SHP77 treated with DMSO at 0.1 percent for 48 hours (cell line): ENCODE data around the gene LRRC8C.

Source experiments
- DNase-seq: peaks from one replicate; lab custom pipeline; 2025; lab: John Stamatoyannopoulos, UW

Gene LRRC8C

DNA sequence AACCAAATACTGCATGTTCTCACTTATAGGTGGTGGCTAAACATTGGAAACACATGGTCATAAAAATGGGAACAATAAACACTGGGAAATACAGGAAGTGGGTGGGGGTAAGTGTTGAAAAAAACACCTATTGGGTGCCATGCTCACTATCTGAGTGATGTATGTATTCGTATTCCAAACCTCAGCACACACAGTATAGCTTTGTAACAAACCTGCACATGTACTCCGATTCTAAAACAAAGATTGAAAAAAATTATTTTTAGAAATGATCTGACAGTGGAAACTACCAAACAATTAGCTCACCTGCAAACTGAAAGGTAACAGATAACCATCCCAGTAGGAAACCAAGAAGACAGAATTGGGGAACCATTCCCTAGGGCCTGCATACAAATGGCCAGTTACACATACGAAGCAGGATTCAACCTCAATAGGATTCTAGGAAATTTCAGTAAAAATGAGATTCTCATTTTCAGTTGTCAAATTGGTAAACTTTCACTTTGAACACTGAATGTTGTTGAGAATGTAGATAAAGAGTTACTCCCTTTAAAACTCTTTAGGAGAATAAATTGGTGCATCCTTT lies 99.8 kb downstream of the LRRC8C start:
- DNase-seq, result no peak

DNA sequence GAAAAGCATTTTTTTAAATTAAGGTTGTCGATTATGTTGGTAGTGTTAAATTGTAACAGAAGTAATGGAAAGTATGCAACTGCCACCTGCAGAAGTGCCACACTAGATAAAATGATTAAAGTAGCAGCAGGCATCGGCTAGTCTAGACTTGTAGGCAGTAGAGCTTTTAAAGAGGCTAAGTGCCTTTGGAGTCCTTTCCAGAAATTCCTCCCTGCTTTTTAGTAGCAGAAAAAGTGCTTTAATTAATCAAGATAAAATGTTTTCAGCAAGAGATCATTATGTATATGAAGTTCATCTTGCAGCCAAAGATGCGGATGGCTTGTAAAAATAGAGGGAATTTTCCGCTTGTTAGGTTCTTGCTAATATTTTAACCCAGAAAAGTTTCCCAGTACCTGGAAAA lies 100.8 kb downstream of the LRRC8C start:
- no peak for DNase-seq

DNA sequence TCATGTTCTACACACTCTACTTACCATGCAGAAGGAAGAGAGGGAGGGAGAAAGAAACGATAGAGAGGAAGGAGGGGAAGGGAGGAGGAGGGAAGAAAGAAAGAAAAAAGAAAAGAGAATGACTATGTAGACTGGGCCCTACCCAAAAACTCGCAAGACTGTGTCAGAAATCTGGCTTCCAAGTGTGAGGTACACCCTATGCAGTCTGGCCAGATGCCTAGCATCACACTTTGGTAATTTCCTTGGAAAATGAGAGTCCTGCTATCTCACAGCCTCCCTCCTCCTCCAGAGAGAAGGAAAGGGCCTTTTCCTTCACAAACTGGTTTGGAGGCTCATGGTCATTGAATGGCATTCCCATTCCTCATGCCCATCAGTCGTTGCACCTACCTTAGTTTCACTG lies 101.5 kb downstream of the LRRC8C start:
- DNase-seq, result no peak

DNA sequence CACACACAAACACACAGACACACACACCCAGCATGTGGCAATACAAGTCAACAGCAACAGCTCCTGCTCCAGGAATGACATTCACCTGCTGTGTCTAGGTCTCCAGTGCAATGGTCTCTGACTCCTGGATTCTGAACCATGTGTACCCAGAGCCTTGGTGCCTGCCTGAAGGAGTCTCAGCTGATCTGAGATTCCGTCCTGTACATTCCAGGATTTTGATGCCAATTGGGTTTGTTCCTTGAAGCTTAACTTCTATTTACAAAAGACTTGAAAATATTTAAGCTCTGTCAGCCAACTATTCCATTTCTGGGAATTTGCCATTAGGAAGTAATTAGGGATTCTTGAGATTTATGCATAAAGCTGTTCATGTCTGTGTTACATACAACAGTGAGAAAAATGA lies 102.6 kb downstream of the LRRC8C start:
- no peak for DNase-seq

DNA sequence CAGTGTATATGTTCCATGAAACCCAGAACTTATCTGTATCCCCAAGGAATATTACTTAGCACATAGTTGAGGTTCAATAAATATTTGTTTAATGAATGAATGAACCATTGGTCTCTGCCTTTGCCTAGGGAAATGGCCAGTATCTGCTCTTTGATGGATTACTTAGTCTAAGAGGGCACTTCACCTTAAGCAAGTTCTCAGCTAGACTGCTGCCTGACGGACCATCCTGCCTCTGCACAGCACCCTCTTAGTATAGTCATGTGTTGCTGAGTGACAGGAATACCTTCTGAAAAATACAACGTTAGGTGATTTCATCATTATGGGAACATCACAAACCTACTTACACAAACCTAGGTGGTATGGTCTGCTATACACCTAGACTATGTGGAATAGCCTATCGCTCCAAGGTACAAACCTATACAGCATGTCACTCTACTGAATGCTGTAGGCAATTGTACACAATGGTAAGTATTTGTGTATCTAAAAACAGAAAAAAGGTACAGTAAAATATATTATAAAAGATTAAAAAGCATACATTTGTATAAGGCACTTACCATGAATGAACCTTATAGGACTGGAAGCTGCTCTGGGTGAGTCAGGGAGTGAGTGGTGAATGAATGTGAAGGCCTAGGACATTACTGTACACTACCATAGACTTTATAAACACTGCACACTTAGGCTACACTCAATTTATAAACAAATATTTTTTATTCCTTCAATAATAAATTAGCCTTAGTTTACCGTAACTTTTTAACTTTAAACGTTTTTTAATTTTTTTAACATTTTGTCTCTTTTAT lies 104.2 kb downstream of the LRRC8C start:
- DNase-seq, result no peak

DNA sequence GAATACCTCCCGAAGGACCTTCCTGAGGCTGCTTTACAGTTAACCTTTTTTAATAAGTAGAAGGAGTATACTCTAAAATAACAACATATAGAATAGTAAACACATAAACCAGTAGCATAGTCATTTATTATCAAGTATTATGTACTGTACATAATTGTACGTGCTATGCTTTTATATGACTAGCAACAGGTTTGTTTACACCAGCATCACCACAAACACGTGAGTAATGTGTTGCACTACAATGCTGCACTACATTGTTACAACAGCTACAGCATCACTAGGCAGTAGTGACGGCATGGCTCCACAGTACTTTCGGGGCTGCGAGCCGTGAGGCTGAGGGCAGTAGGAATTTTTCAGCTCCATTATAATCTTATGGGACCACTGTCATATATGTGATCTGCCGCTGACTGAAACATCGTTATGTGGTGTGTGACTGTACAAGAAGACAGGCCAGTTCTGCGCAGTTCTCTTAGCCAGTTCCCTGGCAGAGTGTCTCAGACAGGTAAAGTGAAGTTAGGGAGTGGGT lies 105.1 kb downstream of the LRRC8C start:
- no peak for DNase-seq

DNA sequence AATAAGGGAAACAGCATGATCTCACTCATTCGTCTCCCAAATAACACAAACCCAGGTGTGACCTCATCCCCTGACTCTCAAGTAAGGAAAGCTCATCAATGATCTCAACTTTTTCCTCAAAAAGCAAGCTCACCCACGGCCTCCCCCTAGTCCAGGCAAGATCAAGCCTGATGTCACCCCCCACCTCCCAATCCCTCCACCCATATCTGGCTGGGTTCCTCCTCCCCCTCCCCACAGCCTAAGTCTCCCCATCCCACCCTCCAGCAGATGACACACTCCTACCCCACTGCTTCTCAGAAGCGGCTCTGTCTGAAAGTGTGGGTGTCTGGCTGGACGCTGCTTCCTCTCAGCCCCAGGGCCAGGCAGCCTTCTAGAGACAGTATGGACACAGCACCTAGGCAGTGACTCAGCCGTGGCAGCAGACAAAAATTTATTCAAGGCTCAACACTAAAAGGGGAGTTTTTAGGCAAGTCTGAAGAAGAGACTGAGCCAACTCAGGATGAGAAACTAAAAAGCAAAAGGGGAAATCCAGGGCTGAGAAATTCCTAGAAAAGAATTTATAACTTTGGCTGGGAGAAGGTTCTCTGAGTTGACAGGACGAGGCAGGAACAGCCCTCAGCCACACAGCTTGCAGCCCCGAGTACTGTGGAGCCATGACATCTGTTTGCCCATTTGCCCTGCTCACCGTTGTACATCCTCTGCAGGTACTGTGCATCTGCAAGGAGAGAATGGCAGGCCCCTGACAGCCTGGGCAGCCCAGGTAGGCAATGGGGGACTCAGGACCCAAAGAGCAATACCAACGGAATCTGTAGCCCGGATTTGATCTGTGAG lies 106.3 kb downstream of the LRRC8C start:
- no peak for DNase-seq

DNA sequence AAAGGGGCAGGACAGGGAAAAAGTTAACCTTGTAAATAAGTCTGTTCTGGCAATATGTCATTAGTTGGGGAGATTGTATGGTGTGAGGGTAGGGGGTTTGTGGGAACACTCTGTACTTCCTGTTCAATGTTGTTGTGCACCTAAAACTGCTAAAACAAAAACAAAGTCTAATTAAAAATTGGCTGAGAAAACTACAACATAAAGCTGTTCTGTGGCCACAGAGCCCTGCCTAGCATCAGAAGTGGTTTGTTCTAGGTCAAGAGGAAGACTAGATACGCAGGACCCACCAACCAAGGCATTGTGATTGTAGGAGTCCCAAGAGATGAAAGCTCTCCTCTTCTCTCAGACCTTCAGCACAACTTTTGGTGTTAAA lies 106.9 kb downstream of the LRRC8C start:
- DNase-seq, result no peak

DNA sequence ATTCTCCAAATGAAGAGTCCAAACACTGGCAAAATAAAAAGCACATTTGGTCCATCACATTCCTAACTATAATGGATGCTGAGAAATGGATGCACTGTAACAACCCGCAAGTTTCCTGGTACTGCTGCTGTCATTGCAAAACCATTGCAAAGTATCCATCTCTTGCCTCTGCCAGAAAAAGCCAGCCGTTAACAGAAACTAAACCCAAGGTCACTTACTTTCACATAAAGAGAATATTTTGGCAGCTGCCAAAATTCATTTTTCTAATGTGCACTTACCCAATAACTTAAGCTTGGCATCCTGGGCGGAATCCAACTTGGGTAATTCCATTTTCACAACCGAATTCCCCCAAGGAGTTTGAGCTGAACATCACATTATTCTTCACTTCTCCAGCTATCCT lies 110.9 kb downstream of the LRRC8C start:
- DNase-seq, result no peak

DNA sequence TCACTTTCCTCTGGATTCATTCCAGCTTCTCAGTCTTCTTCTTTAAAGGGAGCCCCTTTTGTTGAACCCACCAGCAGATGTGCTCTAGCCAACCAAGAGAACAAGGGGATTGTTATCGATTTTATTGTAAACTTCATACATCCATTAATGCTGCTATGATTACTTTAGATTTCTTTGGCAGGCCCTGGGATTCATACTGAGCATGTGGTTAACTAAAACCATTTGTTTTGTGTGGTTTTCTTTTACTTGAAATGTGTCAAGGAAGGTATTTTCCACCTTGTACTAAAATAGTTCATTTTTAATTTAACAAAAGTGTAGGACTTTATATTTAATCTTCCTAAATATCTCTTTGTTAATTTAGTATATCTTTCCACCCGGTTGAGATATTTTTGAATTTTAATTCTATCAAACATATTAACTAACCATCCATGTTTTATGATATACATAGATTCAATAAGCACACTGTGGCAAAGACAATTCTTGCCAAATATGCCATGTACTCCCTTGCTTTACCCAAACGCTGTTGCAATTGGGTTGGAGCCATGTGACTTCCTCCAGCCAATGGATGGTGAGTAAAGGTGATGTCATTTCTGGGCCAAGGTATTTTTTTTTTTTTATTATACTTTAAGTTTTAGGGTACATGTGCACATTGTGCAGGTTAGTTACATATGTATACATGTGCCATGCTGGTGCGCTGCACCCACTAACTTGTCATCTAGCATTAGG lies 113.7 kb downstream of the LRRC8C start:
- DNase-seq, result no peak

DNA sequence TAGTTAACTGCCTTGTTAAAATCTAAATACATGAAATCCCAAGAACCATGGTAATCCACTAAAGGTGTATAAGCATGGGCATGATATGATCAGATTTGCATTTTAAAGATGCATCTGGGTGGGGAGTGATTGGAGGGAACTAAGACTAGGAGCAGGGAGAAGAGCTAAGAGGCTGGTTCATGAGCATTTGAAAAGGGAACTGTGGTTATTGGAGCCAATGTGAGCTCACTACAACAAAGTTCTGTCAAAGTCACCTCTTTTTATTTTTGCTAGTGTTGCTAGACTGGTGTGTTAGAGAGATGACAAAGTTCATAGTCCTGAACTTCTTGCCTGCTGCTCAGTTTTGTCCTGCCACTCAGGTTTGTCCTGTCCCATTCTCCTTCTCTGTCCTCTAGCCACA lies 120.8 kb downstream of the LRRC8C start:
- no peak for DNase-seq

DNA sequence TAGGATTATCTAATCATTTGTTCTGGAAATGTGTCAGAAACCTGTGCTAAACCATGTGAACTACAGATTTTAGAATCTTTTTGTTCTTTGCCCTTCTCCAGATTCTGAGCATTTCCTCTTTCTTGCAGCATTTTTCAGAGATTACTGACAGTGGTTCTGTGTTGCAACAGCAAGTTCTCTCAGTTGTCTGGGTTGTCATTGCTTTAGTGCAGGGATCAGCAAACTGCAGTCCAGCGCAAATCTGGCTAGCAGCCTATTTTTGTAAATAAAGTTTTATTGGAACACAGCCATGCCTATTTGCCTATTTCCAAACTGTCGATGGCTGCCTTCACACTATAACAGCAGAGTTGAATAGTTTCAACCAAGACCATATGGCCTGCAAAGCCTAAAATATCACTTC lies 121.6 kb downstream of the LRRC8C start:
- DNase-seq, result no peak

DNA sequence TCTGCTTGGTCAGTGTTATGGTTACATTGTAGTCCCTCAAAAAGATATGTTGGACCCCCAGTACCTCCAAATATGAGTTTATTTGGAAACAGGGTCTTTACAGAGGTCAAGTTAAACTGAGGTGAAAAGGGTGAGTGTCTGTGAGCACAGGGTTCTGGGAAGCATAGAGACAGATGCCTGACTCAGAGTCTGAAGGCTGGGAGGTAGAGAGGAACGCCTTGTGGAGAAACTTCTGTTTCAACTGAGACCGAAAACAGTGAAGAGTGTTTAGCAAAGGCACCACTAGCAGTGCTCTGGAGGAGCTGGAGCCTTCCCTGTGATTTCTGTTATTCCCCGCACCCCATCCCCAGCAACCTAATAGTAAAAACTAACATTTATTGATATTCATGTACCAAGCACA lies 122.7 kb downstream of the LRRC8C start:
- no peak for DNase-seq

DNA sequence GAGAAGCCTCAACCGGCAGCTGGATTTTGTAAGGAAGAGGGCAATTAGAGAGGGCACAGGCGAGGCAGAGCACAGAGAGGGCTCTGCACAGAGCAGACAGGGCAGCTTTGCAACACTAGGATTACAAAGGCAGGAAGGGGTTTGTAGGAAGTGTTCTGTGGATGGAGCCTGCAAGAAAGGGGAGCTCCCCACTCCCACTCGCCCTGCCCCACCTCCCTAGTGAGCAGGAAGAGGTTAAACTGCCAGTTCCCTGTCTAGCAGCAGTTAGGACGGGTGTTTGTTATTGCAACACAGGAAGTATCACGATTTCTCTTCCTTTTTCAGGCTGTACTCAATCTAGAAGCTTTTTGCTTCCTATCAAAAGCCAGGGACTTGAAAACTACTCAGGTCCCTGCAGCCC lies 124.6 kb downstream of the LRRC8C start:
- DNase-seq, result no peak

DNA sequence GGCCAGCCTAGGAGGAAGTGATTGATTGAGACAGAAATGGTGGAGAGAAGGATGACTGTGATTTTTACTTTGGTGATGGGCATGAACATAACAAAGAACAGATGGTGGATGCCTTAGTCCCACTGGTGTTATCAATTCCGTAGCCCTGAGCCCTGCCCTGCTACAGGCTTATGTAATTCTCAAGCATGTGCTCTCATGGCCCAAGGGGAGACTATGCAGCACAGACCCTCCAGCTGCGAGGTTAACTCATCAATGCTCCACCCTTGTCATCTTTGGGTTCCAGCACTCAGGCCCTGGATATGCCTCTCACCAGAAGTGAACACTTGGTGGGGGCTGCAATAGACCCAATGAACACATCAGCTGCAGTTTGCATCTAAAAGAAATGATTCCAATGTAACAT lies 125.2 kb downstream of the LRRC8C start:
- no peak for DNase-seq

DNA sequence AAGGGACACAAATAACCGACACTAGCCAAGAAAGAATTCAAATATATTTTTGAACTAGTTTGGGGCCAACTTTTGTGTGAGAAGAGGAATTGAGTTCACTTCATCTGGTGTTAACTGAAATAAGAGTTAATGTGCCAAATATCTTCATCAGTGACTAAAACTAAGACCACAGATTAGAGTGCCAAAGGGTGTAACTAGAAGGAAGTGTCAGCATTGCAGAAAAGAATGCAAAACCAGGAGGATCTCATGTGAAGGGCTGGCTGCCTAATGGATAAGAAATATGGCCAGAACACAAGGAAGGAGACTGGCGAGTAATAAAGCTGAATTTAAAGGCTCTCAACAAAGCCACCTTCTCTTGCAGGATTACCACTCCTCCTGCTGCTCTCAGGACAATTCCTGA lies 126.1 kb downstream of the LRRC8C start:
- no peak for DNase-seq

DNA sequence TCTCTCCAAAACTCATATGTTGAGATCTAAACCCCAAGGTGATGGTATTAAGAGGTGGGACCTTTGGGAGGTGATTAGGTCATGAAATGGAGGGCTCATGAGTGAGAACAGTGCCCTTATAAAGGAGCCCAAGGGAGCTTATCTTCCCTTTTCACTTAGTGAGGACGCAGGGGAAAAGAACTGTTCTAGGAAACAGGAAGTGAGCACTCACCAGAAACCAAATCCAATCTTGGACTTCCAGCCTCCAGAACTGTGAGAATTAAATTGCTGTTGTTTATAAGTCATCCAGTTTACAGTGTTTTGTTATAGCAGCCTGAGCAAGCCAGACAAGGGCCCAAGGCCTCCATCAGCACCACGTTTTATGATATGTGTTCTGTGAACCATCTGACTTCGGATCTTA lies 127.6 kb downstream of the LRRC8C start:
- DNase-seq, result no peak

DNA sequence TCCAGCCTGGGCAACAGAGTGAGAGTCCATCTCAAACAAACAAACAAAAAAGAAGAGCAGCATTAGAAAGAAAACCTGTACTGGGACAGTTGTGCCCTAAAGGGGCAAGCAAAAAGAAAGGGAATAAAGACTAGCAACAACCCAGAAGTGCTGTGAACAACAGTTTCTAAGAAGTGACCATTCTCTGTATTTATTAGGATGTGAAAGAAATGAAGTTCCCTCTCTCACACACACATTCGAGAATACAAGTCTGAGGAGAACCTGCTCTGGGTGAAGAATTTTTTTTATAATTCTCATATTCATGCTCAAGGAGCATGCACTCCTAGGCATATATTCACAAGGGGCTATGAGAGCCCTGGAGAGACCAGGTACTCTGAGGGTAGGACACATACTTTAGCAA lies 128.4 kb downstream of the LRRC8C start:
- DNase-seq, result no peak

DNA sequence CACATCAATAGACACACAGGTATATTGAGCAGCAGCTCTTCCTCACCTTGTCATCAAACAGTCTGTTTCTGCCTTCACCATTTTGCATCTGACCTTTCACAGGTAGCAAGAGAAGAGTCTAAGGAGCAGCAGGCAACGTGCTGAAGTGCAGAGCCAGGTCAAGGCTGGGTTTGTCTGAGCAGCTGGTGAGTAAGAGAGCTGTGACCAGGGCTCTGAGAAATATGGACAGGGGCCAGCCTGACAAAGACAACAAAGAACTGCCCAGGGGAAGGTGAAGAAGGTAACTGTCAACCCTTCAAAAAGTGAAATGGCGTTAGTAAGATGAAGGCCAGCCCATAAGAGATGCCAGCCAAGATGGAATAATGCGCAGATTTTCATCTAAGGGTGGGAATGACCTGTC lies 129.0 kb downstream of the LRRC8C start:
- no peak for DNase-seq

DNA sequence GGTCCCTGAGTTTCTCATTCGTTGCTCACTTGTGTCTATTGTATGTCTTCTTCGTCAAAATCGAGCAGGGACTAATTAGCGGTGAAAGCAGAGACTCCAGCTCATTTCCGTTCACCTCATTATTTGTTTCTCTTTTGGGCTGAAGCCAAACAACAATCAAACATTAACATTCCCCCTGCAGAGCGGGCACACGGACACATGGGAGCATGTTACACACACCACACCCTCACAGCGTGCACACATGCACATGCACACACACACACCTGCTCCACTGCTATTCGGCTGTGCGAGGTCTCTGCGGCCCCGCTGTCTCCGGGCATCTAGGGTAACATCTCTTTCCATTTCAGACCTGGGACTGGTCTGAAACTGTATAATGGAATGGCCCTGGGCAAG lies 129.5 kb downstream of the LRRC8C start:
- DNase-seq, result peak; percentile 62

DNA sequence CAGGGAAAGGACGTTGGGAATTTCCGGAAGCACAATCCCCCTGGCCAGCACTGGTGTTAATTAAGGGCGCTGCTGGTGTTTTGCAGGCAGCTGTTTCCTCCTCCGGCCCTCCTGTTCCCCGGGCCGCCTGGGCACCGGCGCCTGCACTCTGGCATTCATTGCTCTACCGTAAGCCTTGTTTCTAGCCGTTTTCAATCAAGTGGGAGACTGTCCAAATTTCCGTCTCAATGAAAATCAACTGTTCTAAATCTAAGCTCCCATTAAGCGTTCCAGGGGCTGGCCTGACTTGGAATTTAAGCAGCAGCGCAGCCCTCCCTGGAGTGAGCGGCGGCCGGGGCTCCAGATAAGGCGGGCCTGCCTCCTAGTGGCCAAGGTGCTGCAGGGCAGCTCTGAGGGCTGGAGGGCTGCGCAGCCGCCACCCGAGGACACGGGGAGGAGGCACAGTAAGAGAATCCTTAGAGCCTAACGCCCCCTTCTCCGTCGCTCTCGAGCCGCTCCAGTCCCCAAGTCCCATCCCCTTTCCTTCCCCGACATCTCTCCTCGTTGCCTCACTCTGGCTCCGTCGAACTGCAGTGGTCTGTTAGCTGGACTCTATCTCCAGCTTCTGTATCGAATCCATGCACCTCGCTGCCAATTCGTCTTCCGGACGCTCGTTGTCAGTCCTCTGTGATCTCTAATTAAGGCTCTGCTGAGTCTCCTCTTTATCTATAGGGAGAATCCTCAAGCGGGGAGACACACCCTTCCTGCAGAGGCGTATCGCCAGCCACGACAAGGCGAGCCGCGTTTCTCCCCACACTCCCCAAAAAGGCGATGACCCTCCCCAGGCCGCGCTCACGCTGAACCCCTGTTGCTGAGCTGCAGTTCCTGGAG lies 130.1 kb downstream of the LRRC8C start:
- DNase-seq, result peak; percentile 62
